ENCODE measurements around the gene NKTR.
"Not testable (repeated sequence)": the region's sequence is repeated elsewhere in the genome, so short reads cannot be mapped to it uniquely, and the experiment has no call there.

The NKTR gene

GRCh38 chr3:42591811-42592210 lies 8.7 kb upstream of the NKTR start:
- DNase-seq (ENCODE audit: extremely low spot score): no peak
- CTCF ChIA-PET: interaction anchor here (0.6 to 1.4 kb wide), 4 partner anchors 9 to 12 kb away, joined by 3 to 6 read pairs (median 4); partner anchors contain the start of gene SEC22C
- TF ChIP-seq CTCF (IDR thresholded peaks at IDR 0.05; ENCODE audit: control extremely low read depth, extremely low read depth, low read depth, missing control alignments): no peak
- POLR2A ChIA-PET: interaction anchor here (1.0 kb wide), 1 partner anchor 8 kb away, joined by 3 read pairs; the partner anchor contains the start of gene NKTR

GRCh38 chr3:42593635-42594034 lies 6.9 kb upstream of the NKTR start:
- no peak for DNase-seq (ENCODE audit: extremely low spot score)
- ChIA-PET CTCF (interaction anchor here (1.3 to 2.1 kb wide), 2 partner anchors 12 to 20 kb away, joined by 3 to 7 read pairs; no protein-coding TSS in a partner anchor), POLR2A (interaction anchor here (0.8 kb wide), 1 partner anchor 17 kb away, joined by 3 read pairs; no protein-coding TSS in a partner anchor)
- TF ChIP-seq CTCF (IDR thresholded peaks at IDR 0.05; ENCODE audit: control extremely low read depth, extremely low read depth, low read depth, missing control alignments): no peak

- TF ChIP-seq CTCF (IDR thresholded peaks at IDR 0.05; ENCODE audit: control extremely low read depth, extremely low read depth, low read depth, missing control alignments): no peak
- ChIA-PET CTCF (interaction anchor here (0.9 kb wide), 1 partner anchor 18 kb away, joined by 3 read pairs; no protein-coding TSS in a partner anchor), POLR2A (no interaction called here)
- no peak for DNase-seq (ENCODE audit: extremely low spot score)
Observed at GRCh38 chr3:42595682-42596081, 4.8 kb upstream of the NKTR start.

- POLR2A ChIA-PET: not testable (repeated sequence)
- CTCF ChIA-PET: interaction anchor here (1.1 to 1.5 kb wide), 4 partner anchors 13 to 37 kb away, joined by 3 read pairs; no protein-coding TSS in a partner anchor
Observed at GRCh38 chr3:42597098-42597497, 3.4 kb upstream of the NKTR start.

GRCh38 chr3:42600958-42601675 lies 631 bp downstream of the NKTR start:
- CTCF ChIA-PET: interaction anchor here (0.9 to 3.8 kb wide), 10 partner anchors 9 to 410 kb away, joined by 3 to 30 read pairs (median 5); partner anchors contain the start of gene SEC22C
- no peak for TF ChIP-seq CTCF (IDR thresholded peaks at IDR 0.05; ENCODE audit: control extremely low read depth, extremely low read depth, low read depth, missing control alignments)
- no peak for DNase-seq (ENCODE audit: extremely low spot score)
- POLR2A ChIA-PET: interaction anchor here (1.3 kb wide), 3 partner anchors 10 to 12 kb away, joined by 3 to 8 read pairs (median 4); partner anchors contain the start of gene SS18L2

More at GRCh38 chr3:42597098-42597497, 3.4 kb upstream of the NKTR start:
- DNase-seq (ENCODE audit: extremely low spot score): not testable (repeated sequence)

- ChIA-PET POLR2A (no interaction called here), CTCF (interaction anchor here (1.0 to 3.8 kb wide), 6 partner anchors 9 to 22 kb away, joined by 3 to 30 read pairs (median 6); no protein-coding TSS in a partner anchor)
- no peak for TF ChIP-seq CTCF (IDR thresholded peaks at IDR 0.05; ENCODE audit: control extremely low read depth, extremely low read depth, low read depth, missing control alignments)
- DNase-seq (ENCODE audit: extremely low spot score): no peak
Observed at GRCh38 chr3:42601896-42602581, 1.6 kb downstream of the NKTR start.

All from GM10248 (cell line).